HG03025 (cell line): ENCODE data around the gene BMP2.

ENCODE experiments used
- ATAC-seq: cut with Tn5 transposase; IDR thresholded peaks from one replicate; pipeline ENCODE4 v1.9.1; 2021; ENCODE audit warnings: mild to moderate bottlenecking, moderate library complexity; ENCODE audit not compliant: unreplicated experiment, low FRiP score

BMP2 gene

GRCh38 chr20:6767536-6768227 lies at the start of gene BMP2:
TSS of gene BMP2 (plus strand) at chr20:6767686. CDS start at chr20:6770127, 2,441 bp downstream.
- no peak for ATAC-seq

- ATAC-seq = no peak
These were observed 48.7 kb upstream of the BMP2 start for GRCh38 chr20:6718662-6719368.

- no peak for ATAC-seq
These were observed 48.1 kb upstream of the BMP2 start for GRCh38 chr20:6719369-6719721.

DNA sequence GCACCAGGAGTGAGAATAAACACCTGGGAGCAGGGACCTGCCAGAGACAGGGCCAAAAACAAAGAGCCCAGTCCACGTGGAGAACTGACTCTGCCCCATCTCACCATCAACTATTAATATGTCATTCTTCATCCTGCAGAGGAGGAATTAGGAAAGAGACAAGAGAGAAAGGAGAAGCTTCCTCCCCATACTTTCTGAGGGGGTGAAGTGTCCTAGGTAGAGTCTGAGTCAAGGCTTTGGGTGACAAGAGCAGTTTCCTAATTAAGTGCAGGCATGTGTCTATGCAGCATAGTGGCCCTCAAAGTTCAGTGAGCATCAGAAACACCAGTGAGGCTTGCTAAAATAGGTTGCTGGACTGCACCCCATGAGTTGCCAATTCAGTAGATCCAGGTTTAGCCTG lies 40.7 kb upstream of the BMP2 start:
- ATAC-seq = no peak

- no peak for ATAC-seq
These were observed 36.7 kb upstream of the BMP2 start for GRCh38 chr20:6730672-6731328.

DNA sequence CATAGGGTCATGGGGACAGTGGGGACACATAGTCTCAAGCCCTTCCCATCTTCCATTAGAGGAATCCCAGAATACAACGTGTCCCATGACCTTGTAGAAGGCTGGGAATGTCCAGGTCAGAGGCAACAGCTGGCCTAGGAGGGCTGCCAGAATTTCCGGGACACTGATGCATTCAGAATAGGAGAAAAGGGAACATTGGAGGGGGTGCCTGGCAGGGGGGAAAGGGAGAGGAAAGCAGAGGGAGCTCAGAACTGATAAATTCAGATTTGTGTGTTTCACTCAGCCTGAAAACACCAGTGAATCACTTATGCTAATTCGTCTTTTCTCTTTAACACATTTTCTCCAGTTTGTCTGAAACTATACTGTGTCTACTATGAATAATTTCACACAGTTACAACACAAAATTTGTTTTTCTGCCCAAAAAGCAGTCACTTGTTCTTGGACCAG lies 35.5 kb upstream of the BMP2 start:
- no peak for ATAC-seq

GRCh38 chr20:6732851-6733250 lies 34.6 kb upstream of the BMP2 start:
- ATAC-seq = no peak

DNA sequence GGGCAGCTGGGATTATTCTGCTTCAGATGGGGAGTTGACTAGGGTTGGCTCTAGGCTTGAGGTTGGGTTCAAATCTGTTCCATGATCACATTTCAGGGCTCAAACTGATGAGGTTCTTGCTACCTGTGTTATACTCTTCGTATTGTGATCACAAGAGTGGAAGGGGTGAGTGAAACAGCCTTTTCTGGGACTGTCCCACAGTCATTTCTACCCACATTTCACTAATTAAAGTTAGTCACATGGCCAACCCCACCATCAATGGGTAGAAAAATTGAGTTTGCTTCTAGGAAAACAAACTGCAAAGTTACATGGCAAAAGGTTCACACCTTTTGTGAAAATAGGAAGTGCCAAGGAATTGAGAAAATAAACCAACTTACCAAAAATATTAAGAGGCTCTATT lies 33.5 kb upstream of the BMP2 start:
- no peak for ATAC-seq

GRCh38 chr20:6735942-6736845 lies 31.3 kb upstream of the BMP2 start:
- no peak for ATAC-seq

- ATAC-seq = no peak
These were observed 28.1 kb upstream of the BMP2 start for GRCh38 chr20:6739406-6739805.

DNA sequence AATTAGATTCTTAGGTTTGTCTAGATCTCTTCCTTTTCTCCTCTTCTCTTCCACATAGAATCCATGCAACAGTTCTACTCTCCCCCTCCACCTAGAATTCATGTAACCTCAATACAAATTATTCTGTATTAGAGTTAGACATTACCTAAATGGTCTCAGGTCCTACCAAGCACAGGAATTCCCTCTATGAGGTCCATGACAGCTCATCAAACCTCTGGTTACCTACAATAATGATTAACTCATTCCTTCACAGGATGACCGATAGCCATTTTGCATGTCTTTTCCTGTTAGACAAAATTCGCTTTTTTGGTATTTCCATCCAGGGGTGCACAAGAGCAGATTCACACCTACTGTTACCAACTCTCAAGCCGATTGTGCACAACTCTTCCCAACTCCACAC lies 27.4 kb upstream of the BMP2 start:
- ATAC-seq = no peak

DNA sequence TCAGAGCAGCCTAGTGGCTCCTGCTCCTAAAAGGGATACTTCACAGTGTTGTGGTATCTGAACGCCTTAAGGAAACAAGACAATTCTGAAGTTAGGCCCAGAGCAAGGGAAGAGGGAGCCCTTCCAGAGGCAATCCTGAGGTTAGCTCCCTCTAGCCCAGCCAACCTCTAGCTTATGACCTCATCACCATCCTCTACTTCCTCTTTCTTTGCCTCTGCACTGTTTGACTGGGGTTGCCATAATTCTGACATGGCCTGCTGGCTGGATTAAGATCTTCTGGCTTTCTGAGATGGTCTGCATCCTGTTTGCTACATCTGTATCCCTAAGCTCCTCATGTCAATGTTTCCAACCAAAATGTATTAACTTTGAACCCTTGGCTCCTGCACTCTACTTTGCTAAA lies 23.3 kb upstream of the BMP2 start:
- no peak for ATAC-seq

GRCh38 chr20:6744805-6745204 lies 22.7 kb upstream of the BMP2 start:
- no peak for ATAC-seq

DNA sequence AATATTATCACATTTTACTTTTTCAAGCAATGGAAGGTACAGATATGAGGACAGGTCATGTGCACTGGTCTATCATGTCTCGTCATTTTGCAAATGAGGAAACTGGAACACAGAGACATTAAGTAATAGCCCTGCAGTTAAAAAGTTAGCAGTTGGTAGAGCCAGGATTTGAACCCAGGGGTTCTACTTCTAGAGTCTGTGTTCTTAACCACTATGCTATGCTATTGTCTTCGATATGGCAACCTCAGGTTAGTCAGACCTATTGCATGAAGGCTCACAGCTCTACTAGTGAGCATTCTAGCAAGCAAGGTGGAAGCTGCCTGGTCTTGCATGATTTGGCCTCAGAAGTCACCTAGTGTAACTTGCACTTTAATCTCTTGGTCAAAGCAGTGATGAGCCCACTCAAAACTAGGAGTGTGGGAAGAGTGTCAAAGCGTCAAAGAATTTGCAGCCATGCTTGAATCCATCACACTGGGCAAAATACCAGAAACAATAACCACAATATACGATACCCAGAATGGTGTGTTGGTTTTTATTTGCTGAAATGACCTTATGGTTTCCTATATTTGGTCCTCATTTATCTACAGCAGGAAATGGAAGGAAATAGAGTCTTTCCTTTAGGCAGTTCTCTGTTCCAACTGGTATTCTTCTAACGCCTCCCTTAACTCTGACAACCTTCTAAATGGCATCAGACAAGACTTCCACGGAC lies 20.4 kb upstream of the BMP2 start:
- no peak for ATAC-seq

DNA sequence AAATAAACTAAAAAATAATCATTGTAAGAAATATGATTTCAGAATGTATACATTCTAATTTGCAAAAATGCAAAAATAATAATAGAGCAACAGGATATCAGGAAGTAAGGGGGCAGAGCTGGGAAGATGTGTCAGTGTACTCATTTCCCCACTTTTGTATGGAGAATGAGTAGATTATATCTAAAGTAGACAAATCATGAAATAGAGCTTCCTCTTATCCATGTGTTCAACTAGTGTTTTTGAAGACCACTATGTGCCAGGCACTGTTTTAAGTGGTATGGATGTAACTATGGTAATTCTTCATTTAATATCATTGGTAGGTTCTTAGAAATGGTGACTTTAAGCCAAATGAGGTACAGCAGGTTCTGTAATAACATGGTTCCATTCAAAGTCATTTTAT lies 17.0 kb upstream of the BMP2 start:
- no peak for ATAC-seq

DNA sequence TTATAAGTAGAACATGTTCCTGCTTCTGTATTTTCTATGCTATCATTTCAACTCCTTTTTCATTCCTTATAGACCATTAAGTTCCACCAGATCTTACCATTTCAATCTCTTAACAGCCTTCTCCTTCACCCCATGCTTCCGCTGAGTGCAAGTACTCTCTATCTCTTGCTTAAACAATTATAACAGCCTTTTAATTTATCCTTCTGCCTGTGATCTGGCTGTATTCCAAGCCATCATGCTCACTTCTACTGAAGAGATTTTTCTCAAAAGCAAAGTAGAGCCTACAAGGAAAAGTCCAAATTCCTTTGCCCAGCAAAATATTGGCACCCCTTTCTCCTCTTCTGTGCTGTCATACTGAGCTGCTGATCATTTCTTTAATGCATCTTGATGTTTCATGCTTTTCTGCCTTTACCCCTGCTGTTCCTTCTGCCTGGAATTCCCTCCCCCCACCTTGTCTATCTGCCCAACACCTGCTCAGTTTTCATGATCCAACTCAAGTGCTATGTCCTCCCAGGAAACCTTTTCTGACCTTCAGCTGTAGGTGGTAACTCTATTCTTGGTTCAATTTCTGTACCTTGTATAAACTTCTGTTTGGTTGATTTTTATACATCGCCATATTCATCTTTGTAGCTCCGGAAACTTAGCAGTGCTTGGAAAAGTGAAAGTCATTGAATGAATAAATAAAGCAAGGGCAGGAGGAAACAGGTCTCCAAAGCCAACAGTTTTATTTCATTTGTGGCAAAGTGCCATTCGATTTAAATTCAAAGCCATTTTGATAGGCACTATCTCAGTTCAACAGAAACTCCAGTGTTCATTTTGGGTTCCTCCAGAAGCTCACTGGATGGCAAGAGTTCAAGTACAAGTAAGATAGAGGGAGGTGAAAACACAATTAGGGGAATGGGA lies 10.5 kb upstream of the BMP2 start:
- no peak for ATAC-seq

DNA sequence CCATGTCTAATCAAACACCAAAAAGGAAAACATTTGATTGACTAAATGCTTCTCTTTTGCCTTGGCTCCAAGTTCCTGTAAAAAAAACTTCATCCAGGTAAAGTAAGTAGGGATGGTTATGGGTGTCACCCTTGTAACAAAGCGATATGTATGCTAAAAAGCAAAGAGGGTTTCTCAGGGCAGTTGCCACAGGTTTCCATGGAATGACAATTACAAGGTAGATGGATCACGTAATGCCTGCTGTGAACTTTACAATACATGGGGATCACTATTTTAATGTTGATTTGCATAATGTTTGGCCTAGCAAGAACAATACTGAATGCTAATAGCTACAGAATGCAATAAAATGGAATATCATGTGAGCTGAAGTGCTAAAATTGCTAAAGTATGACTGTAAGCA lies 2.9 kb upstream of the BMP2 start:
- no peak for ATAC-seq

DNA sequence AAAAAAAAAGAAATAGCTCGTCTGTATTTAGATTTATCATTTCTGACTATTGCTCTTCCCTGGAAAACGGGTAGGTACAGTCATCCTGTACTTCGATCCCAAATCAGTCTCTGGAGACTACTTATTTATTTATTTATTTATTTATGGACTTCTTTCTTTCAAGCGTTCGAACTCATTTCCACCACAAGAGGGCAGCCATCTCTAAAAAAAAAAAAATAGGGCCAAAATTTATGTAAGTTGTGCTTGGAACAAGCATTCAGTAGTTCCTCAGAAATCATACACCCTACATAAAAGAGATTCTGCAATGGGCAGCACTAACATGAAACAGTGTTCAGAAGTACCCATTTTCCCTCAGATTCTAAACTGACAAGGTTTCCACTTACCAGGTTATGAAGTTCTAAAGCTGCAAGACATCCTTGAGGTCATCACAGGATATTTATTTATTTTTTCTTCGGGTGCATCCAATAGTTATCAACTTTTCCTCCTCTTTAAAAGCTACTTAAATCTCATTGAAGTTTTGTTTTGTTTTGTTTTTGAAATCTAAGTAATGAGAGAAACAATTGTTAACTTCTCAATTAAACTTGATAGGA lies 1.9 kb upstream of the BMP2 start:
- ATAC-seq = no peak

- no peak for ATAC-seq
These were observed 1.1 kb upstream of the BMP2 start for GRCh38 chr20:6766433-6766832.
